T-helper 17 cell (primary cell): ENCODE results near the gene GATAD2A. TPM values are rescaled to one million over a fixed set of nuclear protein-coding genes. Genes with fewer than 3 reads are reported as not detected.

Experiments used
- ATAC-seq: fragments of 150-1000 bp; cut with Tn5 transposase; 2 replicates; pipeline ENCODE4 v1.10.0; 2021; ENCODE audit warnings: mild to moderate bottlenecking, moderate library complexity
- DNase-seq, 3 donors: peaks; one replicate each; pipeline versions ENCODE4 v3.0.0 to v3.0.0-alpha.2; 2020 to 2021
- H3K9me3 ChIP-seq: one replicate; pipeline ENCODE4 v1.7.0; 2013; ENCODE audit warnings: low read length, mild to moderate bottlenecking; ENCODE audit not compliant: control insufficient read depth, poor library complexity, severe bottlenecking
- H3K27ac Mint-ChIP-seq: one replicate; pipeline ENCODE4 v1.8.0; 2022; ENCODE audit warnings: mild to moderate bottlenecking, moderate library complexity, mixed read lengths
- H3K27me3 Mint-ChIP-seq: one replicate; pipeline ENCODE4 v1.8.0; 2022; ENCODE audit warnings: mixed read lengths
- H3K36me3 Mint-ChIP-seq: one replicate; pipeline ENCODE4 v1.8.0; 2022; ENCODE audit warnings: low read depth, mixed read lengths
- H3K4me1 Mint-ChIP-seq: one replicate; pipeline ENCODE4 v1.8.0; 2022; ENCODE audit warnings: mild to moderate bottlenecking, mixed read lengths
- H3K4me3 Mint-ChIP-seq: one replicate; pipeline ENCODE4 v1.8.0; 2022; ENCODE audit warnings: mild to moderate bottlenecking, moderate library complexity, mixed read lengths
- total RNA-seq, 4 donors: library from RNA in 2 of 4; stranded (reverse) in 2 of 4; gene quantifications; one replicate each; pipeline ENCODE4 v1.2.3 and lab custom pipeline; 2022 to 2026

GATAD2A gene
- total RNA-seq, 2 donors from 2014 or later: 129 to 153 TPM

DNA sequence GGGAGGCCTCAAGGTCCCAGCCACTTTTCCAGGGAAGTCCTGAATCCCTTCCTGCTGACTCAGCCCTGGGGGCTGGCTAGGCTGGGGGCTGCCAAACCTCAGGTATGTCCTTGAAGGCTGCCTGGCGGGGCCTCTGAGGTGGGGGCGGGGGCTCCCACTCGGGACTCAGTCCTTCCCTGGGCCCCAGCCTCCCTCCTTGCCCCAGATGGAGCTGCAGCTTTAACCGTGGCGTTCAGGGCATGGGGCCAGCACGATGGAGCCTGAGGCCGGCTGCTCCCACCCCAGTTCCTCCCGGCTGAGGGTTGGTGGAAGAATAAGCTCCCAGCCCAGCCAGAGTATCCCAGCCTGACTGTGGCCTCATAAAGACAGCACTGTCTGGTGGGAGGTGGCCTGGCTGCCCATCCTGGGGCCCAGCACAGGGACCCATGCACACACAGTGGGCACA is 145.0 kb downstream of the GATAD2A start:
- H3K4me1 Mint-ChIP-seq: peaks cover 3% of the 10 kb centered on the region
- ATAC-seq (no peak), DNase-seq (no peak)
- no peaks in the 10 kb centered on the region for H3K9me3 ChIP-seq
- H3K4me3 Mint-ChIP-seq: no peak overlapping the region
- H3K27me3 Mint-ChIP-seq: no peaks in the 10 kb centered on the region
- no peak overlapping the region for H3K27ac Mint-ChIP-seq
- H3K36me3 Mint-ChIP-seq: no peaks in the 10 kb centered on the region

GRCh38 chr19:19550972-19551852 is 145.7 kb downstream of the GATAD2A start:
- Mint-ChIP-seq H3K27me3 (no peaks in the 10 kb centered on the region), H3K4me3 (no peak overlapping the region), H3K4me1 (peaks cover 3% of the 10 kb centered on the region), H3K27ac (no peak overlapping the region), H3K36me3 (no peaks in the 10 kb centered on the region)
- no peaks in the 10 kb centered on the region for H3K9me3 ChIP-seq
- ATAC-seq (no peak), DNase-seq (no peak)

DNA sequence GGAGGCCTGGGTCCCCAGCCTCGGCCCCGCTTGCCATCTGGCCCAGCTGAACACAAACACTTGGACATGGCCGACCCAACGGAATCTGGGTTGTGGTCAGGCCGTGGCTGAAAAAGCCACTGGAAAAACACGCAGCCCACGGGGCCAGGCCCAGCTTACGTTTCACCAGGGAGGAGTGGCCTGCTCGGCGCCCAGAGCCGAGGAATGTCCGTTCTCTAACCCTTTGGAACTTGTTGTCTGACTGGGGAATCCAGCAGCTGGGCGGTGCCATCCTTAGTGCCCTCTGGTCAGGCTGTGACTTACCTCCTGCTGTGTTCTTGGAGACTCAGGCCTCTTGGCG is 146.3 kb downstream of the GATAD2A start:
- H3K36me3 Mint-ChIP-seq: no peaks in the 10 kb centered on the region
- H3K4me3 Mint-ChIP-seq: no peak overlapping the region
- no peaks in the 10 kb centered on the region for H3K27me3 Mint-ChIP-seq
- ATAC-seq (no peak), DNase-seq (no peak)
- H3K27ac Mint-ChIP-seq: no peak overlapping the region
- peaks cover 3% of the 10 kb centered on the region for H3K4me1 Mint-ChIP-seq
- no peaks in the 10 kb centered on the region for H3K9me3 ChIP-seq

GRCh38 chr19:19552798-19553197 is 147.3 kb downstream of the GATAD2A start:
- Mint-ChIP-seq H3K36me3 (no peaks in the 10 kb centered on the region), H3K4me1 (peaks cover 3% of the 10 kb centered on the region), H3K4me3 (no peak overlapping the region), H3K27me3 (no peaks in the 10 kb centered on the region), H3K27ac (no peak overlapping the region)
- ATAC-seq (peak; percentile 47), DNase-seq (peak in 1 of 3 donors; percentile 30)
- no peaks in the 10 kb centered on the region for H3K9me3 ChIP-seq

- peaks cover 5% of the 10 kb centered on the region for H3K4me1 Mint-ChIP-seq
- peaks cover 2% of the 10 kb centered on the region for H3K36me3 Mint-ChIP-seq
- no peak overlapping the region for H3K27ac Mint-ChIP-seq
- H3K4me3 Mint-ChIP-seq: no peak overlapping the region
- ATAC-seq (no peak), DNase-seq (no peak)
- no peaks in the 10 kb centered on the region for H3K9me3 ChIP-seq
- no peaks in the 10 kb centered on the region for H3K27me3 Mint-ChIP-seq
Measured at GRCh38 chr19:19553670-19554069, 148.2 kb downstream of the GATAD2A start.

- H3K4me3 Mint-ChIP-seq: peak overlapping the region; percentile 7
- H3K27ac Mint-ChIP-seq: no peak overlapping the region
- H3K4me1 Mint-ChIP-seq: peaks cover 10% of the 10 kb centered on the region
- DNase-seq: peak in 2 of 3 donors; percentile 47 to 48
- no peaks in the 10 kb centered on the region for H3K27me3 Mint-ChIP-seq
- H3K36me3 Mint-ChIP-seq: peaks cover 4% of the 10 kb centered on the region
- peak; percentile 66 for ATAC-seq
- no peaks in the 10 kb centered on the region for H3K9me3 ChIP-seq
Measured at GRCh38 chr19:19554074-19555023, 148.9 kb downstream of the GATAD2A start.

- H3K27ac Mint-ChIP-seq: peak overlapping the region; percentile 49
- H3K4me3 Mint-ChIP-seq: no peak overlapping the region
- H3K27me3 Mint-ChIP-seq: no peaks in the 10 kb centered on the region
- DNase-seq (no peak), ATAC-seq (no peak)
- H3K4me1 Mint-ChIP-seq: peaks cover 25% of the 10 kb centered on the region
- no peaks in the 10 kb centered on the region for H3K9me3 ChIP-seq
- H3K36me3 Mint-ChIP-seq: peaks cover 4% of the 10 kb centered on the region
Measured at GRCh38 chr19:19558055-19558454, 152.6 kb downstream of the GATAD2A start.

Other genes starting within 250 kb of the GATAD2A start
- gene MEF2B, start 235.4 kb upstream of the GATAD2A start, total RNA-seq: 1 to 10 TPM; 1.3 to 3.5 TPM
- 10 to 100 TPM; 27.4 to 30.8 TPM for gene BORCS8, start 213.5 kb upstream of the GATAD2A start, total RNA-seq
- gene RFXANK, start 213.4 kb upstream of the GATAD2A start, total RNA-seq: 10 to 100 TPM; 61.9 to 69.2 TPM
- 10 to 100 TPM; 15.0 to 17.3 TPM for gene NR2C2AP, start 202.3 kb upstream of the GATAD2A start, total RNA-seq
- not detected for gene NCAN, start 193.7 kb upstream of the GATAD2A start, total RNA-seq
- not detected for gene TM6SF2, start 132.4 kb upstream of the GATAD2A start, total RNA-seq
- 10 to 100 TPM; 50.8 to 60.2 TPM for gene SUGP1, start 85.2 kb upstream of the GATAD2A start, total RNA-seq
- 100 to 1,000 TPM; 129 to 130 TPM for gene MAU2, start 84.8 kb upstream of the GATAD2A start, total RNA-seq
- 1 to 10 TPM; 3.8 to 3.9 TPM for gene TSSK6, start 109.9 kb downstream of the GATAD2A start, total RNA-seq
- 100 to 1,000 TPM; 175 to 195 TPM for gene NDUFA13, start 110.5 kb downstream of the GATAD2A start, total RNA-seq
- 1 to 10 TPM; 3.0 to 6.1 TPM for gene YJEFN3, start 123.2 kb downstream of the GATAD2A start, total RNA-seq
- gene CILP2, start 132.6 kb downstream of the GATAD2A start, total RNA-seq: under 1 TPM; 0.73 to 0.99 TPM
- gene PBX4, start 213.0 kb downstream of the GATAD2A start, total RNA-seq: 10 to 100 TPM; 49.7 to 58.4 TPM
- gene LPAR2, start 222.5 kb downstream of the GATAD2A start, total RNA-seq: 10 to 100 TPM; 66.5 to 67.2 TPM
- gene GMIP, start 238.0 kb downstream of the GATAD2A start, total RNA-seq: 10 to 100 TPM; 85.0 to 91.7 TPM